Stomach (tissue), 4 donors: ENCODE measurements around the gene NDUFB6.

Source experiments
- EP300 ChIP-seq: sonication (generic); formaldehyde crosslinking; IDR thresholded peaks from one replicate; pipeline ENCODE4 v1.6.1; 2017; ENCODE audit warnings: antibody characterized with exemption
- POLR2AphosphoS5 ChIP-seq, 3 donors: sonication (generic); formaldehyde crosslinking; IDR thresholded peaks; one replicate each; pipeline ENCODE4 v1.6.1; 2016; ENCODE audit warnings: antibody characterized with exemption in 3 of 3
- TF ChIP-seq, protein P1 (sequence below), 7 experiments: fragments of 450-650 bp in 4 of 7; fragments of 200-600 bp in 3 of 7; sonication (generic) in 3 of 7; IDR thresholded peaks; one replicate each; pipeline ENCODE4 v1.5.1; 2016 to 2019; ENCODE audit warnings: antibody characterized with exemption in 7 of 7, control low read depth in 2 of 7, mild to moderate bottlenecking in 1 of 7

DNA sequence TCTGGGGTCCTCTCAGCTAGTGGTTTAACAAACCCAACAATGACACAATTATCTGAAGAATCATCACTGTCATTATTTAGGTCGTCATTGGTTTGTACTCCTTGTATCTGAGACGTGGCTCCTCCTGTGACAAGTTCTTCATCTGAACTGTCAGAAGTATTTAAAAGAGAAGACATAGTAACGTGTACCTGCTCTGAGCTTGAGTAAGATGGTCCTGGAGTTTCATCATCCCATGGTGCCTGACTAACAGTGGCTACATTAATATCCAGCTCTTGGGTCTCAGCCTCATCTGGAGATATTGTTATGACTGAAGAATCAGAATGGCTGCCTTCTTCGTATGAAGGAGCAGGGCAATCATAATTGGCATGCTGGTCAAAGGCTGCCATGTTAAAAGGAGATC is 29.9 kb downstream of the NDUFB6 start:
- TF ChIP-seq EP300 = no peak
- TF ChIP-seq POLR2AphosphoS5 (IDR thresholded peaks at IDR 0.05) = no peak
- TF ChIP-seq, protein P1, sequence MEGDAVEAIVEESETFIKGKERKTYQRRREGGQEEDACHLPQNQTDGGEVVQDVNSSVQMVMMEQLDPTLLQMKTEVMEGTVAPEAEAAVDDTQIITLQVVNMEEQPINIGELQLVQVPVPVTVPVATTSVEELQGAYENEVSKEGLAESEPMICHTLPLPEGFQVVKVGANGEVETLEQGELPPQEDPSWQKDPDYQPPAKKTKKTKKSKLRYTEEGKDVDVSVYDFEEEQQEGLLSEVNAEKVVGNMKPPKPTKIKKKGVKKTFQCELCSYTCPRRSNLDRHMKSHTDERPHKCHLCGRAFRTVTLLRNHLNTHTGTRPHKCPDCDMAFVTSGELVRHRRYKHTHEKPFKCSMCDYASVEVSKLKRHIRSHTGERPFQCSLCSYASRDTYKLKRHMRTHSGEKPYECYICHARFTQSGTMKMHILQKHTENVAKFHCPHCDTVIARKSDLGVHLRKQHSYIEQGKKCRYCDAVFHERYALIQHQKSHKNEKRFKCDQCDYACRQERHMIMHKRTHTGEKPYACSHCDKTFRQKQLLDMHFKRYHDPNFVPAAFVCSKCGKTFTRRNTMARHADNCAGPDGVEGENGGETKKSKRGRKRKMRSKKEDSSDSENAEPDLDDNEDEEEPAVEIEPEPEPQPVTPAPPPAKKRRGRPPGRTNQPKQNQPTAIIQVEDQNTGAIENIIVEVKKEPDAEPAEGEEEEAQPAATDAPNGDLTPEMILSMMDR (IDR thresholded peaks at IDR 0.05) = no peak
